ENCODE data around the gene MTCL1. TPM values are rescaled to one million over a fixed set of nuclear protein-coding genes. Genes with fewer than 3 reads are reported as not detected.

MTCL1 gene
- total RNA-seq, 1 donor from 2014 or later = 10.0 TPM

GRCh38 chr18:8684577-8684976, 20.8 kb upstream of the MTCL1 start:
- Histone ChIP-seq H3K4me3 (ENCODE audit: low read depth, low read length) (no peak overlapping the region), H3K36me3 (ENCODE audit: control insufficient read depth, insufficient read depth, low read length) (no peaks in the 10 kb centered on the region), H3K27me3 (ENCODE audit: control insufficient read depth, insufficient read depth, low read length) (no peaks in the 10 kb centered on the region)
- DNase-seq (ENCODE audit: low read depth) = no peak
- no peak for TF ChIP-seq CTCF (IDR thresholded peaks at IDR 0.05; ENCODE audit: insufficient read depth, low read length, severe bottlenecking)
- FAIRE-seq = no peak

GRCh38 chr18:8685141-8685913, 20.0 kb upstream of the MTCL1 start:
- DNase-seq (ENCODE audit: low read depth) = peak; percentile 91

GRCh38 chr18:8685914-8686216, 19.5 kb upstream of the MTCL1 start:
- FAIRE-seq (no peak), DNase-seq (ENCODE audit: low read depth) (no peak)
- no peak overlapping the region for H3K4me3 ChIP-seq (ENCODE audit: low read depth, low read length)

More at GRCh38 chr18:8685141-8685913, 20.0 kb upstream of the MTCL1 start:
- FAIRE-seq = no peak
- H3K27me3 ChIP-seq (ENCODE audit: control insufficient read depth, insufficient read depth, low read length) = no peaks in the 10 kb centered on the region
- H3K4me3 ChIP-seq (ENCODE audit: low read depth, low read length) = peak overlapping the region; percentile 2
- TF ChIP-seq CTCF (IDR thresholded peaks at IDR 0.05; ENCODE audit: insufficient read depth, low read length, severe bottlenecking) = no peak
- H3K36me3 ChIP-seq (ENCODE audit: control insufficient read depth, insufficient read depth, low read length) = no peaks in the 10 kb centered on the region

GRCh38 chr18:8686611-8687010, 18.7 kb upstream of the MTCL1 start:
- Histone ChIP-seq H3K4me3 (ENCODE audit: low read depth, low read length) (no peak overlapping the region), H3K27me3 (ENCODE audit: control insufficient read depth, insufficient read depth, low read length) (no peaks in the 10 kb centered on the region), H3K36me3 (ENCODE audit: control insufficient read depth, insufficient read depth, low read length) (no peaks in the 10 kb centered on the region)
- DNase-seq (ENCODE audit: low read depth) (no peak), FAIRE-seq (no peak)
- no peak for TF ChIP-seq CTCF (IDR thresholded peaks at IDR 0.05; ENCODE audit: insufficient read depth, low read length, severe bottlenecking)

More at GRCh38 chr18:8685914-8686216, 19.5 kb upstream of the MTCL1 start:
- H3K36me3 ChIP-seq (ENCODE audit: control insufficient read depth, insufficient read depth, low read length) = no peaks in the 10 kb centered on the region
- no peak for TF ChIP-seq CTCF (IDR thresholded peaks at IDR 0.05; ENCODE audit: insufficient read depth, low read length, severe bottlenecking)
- no peaks in the 10 kb centered on the region for H3K27me3 ChIP-seq (ENCODE audit: control insufficient read depth, insufficient read depth, low read length)

- no peak for FAIRE-seq
- no peak overlapping the region for H3K4me3 ChIP-seq (ENCODE audit: low read depth, low read length)
- no peaks in the 10 kb centered on the region for H3K36me3 ChIP-seq (ENCODE audit: control insufficient read depth, insufficient read depth, low read length)
- DNase-seq (ENCODE audit: low read depth) = no peak
- no peaks in the 10 kb centered on the region for H3K27me3 ChIP-seq (ENCODE audit: control insufficient read depth, insufficient read depth, low read length)
- TF ChIP-seq CTCF (IDR thresholded peaks at IDR 0.05; ENCODE audit: insufficient read depth, low read length, severe bottlenecking) = no peak
These were observed 17.0 kb upstream of the MTCL1 start for GRCh38 chr18:8688216-8688800.

Measured in bronchial epithelial cell (primary cell).